Left lung (tissue), 10 donors: ENCODE measurements around the gene FNDC3B. TPM values are rescaled to one million over a fixed set of nuclear protein-coding genes. Genes with fewer than 3 reads are reported as not detected.

Source experiments
- ATAC-seq: fragments of 200-7000 bp; cut with Tn5 transposase; one replicate; pipeline ENCODE4 v1.9.1; 2020; ENCODE audit warnings: moderate library complexity
- DNase-seq, 4 donors: peaks; one replicate each; pipeline ENCODE4 v3.0.0-alpha.2; 2013 to 2020
- H3K27ac ChIP-seq, 2 donors: fragments of 200-600 bp; sonication (generic) in 1 of 2; one replicate each; pipeline versions ENCODE4 v1.5.0 to v1.8.0; 2020 to 2021
- H3K27me3 ChIP-seq, 2 donors: fragments of 200-600 bp; sonication (generic) in 1 of 2; one replicate each; pipeline versions ENCODE4 v1.5.0 to v1.8.0; 2020 to 2021
- H3K36me3 ChIP-seq, 2 donors: fragments of 200-600 bp; sonication (generic) in 1 of 2; one replicate each; pipeline versions ENCODE4 v1.5.0 to v1.8.0; 2020 to 2021
- H3K4me1 ChIP-seq, 2 donors: fragments of 200-600 bp; one replicate each; pipeline ENCODE4 v1.8.0; 2021
- H3K4me3 ChIP-seq, 2 donors: fragments of 200-600 bp; sonication (generic) in 1 of 2; one replicate each; pipeline versions ENCODE4 v1.5.0 to v1.8.0; 2020 to 2021; ENCODE audit warnings: mild to moderate bottlenecking in 1 of 2
- H3K9me3 ChIP-seq, 2 donors: fragments of 200-600 bp; sonication (generic) in 1 of 2; one replicate each; pipeline versions ENCODE4 v1.5.0 to v1.8.0; 2020 to 2021
- CTCF ChIP-seq, 2 donors: fragments of 200-600 bp; sonication (generic) in 1 of 2; IDR thresholded peaks; one replicate each; pipeline versions ENCODE4 v1.5.0 to v1.8.0; 2021; ENCODE audit warnings: antibody characterized with exemption in 2 of 2
- intact Hi-C, 2 donors: fragments of 100-400 bp; cut with DNase I; formaldehyde crosslinking; loops; one replicate each; pipeline versions ENCODE4 v1.11.2 to v1.14.2; 2022
- polyA plus RNA-seq, 6 donors: library from polyadenylated mRNA; unstranded; fragments of 120-200 nt; gene quantifications; one replicate each; pipeline ENCODE4 v1.2.1, GENCODE V29; 2013; ENCODE audit not compliant: insufficient read length in 6 of 6
- total RNA-seq, 2 donors: library from RNA; stranded (reverse); fragmentation: NEBNext Ultra II Directional; extraction: Animal tissue kit (Norgen Biotek cat#: 25700); gene quantifications; one replicate each; pipeline ENCODE4 v1.2.1, GENCODE V29; 2021
- donor health status: DM: no; HTN: yes; CAD: no.
- donor health status: DM: no; HTN: no; CAD: no.

Gene FNDC3B
- total and polyA plus RNA-seq, 8 donors = 35.2 to 185 (median 42.3) TPM

- TF ChIP-seq CTCF (IDR thresholded peaks at IDR 0.05) = no peak
- Histone ChIP-seq H3K27me3 (peaks cover 25 to 51% of the 10 kb centered on the region in 2 donors), H3K4me3 (no peak overlapping the region), H3K27ac (no peak overlapping the region), H3K4me1 (no peaks in the 10 kb centered on the region), H3K9me3 (no peaks in the 10 kb centered on the region), H3K36me3 (no peaks in the 10 kb centered on the region)
- ATAC-seq (no peak), DNase-seq (peak in 2 of 4 donors; percentile 52 to 70)
- intact Hi-C loops = no loop called here
Observed at GRCh38 chr3:172441581-172441980, 402.2 kb downstream of the FNDC3B start.

GRCh38 chr3:172442606-172443005 is 403.2 kb downstream of the FNDC3B start:
- H3K27ac ChIP-seq = no peak overlapping the region
- H3K36me3 ChIP-seq = no peaks in the 10 kb centered on the region
- intact Hi-C loops = no loop called here
- H3K4me3 ChIP-seq = no peak overlapping the region
- H3K27me3 ChIP-seq = peaks cover 35 to 62% of the 10 kb centered on the region in 2 donors
- H3K4me1 ChIP-seq = no peaks in the 10 kb centered on the region
- DNase-seq (no peak), ATAC-seq (no peak)
- TF ChIP-seq CTCF (IDR thresholded peaks at IDR 0.05) = no peak
- no peaks in the 10 kb centered on the region for H3K9me3 ChIP-seq

GRCh38 chr3:172444821-172445220 is 405.4 kb downstream of the FNDC3B start:
- DNase-seq = no peak
- no peak for TF ChIP-seq CTCF (IDR thresholded peaks at IDR 0.05)
- H3K27ac ChIP-seq = no peak overlapping the region
- no peaks in the 10 kb centered on the region for H3K9me3 ChIP-seq
- H3K4me3 ChIP-seq = no peak overlapping the region
- H3K4me1 ChIP-seq = peaks cover 0 to 10% of the 10 kb centered on the region in 2 donors
- H3K27me3 ChIP-seq = peaks cover 57 to 79% of the 10 kb centered on the region in 2 donors
- ATAC-seq = no peak
- no peaks in the 10 kb centered on the region for H3K36me3 ChIP-seq
- intact Hi-C loops = no loop called here

DNA sequence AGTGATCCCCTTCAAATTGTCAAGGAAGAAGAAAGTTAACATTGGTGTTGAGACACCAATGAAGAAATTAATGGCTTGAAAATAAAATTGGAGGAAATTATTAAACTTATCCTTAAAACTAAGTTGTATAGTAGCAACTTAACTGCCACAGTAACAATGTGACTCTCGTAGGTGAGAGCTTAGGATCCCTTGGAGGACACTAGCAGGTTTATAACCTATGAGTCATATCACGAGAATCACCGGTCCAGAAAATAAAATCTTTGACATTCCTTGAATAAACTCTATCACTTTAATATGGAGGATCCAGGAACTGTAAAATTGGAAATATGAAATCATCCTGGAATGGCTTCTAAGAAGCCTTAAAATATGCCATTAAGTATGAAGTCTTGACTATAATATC is 406.8 kb downstream of the FNDC3B start:
- no peak for TF ChIP-seq CTCF (IDR thresholded peaks at IDR 0.05)
- intact Hi-C loops = no loop called here
- ATAC-seq (no peak), DNase-seq (no peak)
- no peak overlapping the region for H3K4me3 ChIP-seq
- H3K27me3 ChIP-seq = peaks cover 65 to 79% of the 10 kb centered on the region in 2 donors
- H3K36me3 ChIP-seq = no peaks in the 10 kb centered on the region
- H3K27ac ChIP-seq = no peak overlapping the region
- H3K9me3 ChIP-seq = no peaks in the 10 kb centered on the region
- H3K4me1 ChIP-seq = peaks cover 0 to 10% of the 10 kb centered on the region in 2 donors

DNA sequence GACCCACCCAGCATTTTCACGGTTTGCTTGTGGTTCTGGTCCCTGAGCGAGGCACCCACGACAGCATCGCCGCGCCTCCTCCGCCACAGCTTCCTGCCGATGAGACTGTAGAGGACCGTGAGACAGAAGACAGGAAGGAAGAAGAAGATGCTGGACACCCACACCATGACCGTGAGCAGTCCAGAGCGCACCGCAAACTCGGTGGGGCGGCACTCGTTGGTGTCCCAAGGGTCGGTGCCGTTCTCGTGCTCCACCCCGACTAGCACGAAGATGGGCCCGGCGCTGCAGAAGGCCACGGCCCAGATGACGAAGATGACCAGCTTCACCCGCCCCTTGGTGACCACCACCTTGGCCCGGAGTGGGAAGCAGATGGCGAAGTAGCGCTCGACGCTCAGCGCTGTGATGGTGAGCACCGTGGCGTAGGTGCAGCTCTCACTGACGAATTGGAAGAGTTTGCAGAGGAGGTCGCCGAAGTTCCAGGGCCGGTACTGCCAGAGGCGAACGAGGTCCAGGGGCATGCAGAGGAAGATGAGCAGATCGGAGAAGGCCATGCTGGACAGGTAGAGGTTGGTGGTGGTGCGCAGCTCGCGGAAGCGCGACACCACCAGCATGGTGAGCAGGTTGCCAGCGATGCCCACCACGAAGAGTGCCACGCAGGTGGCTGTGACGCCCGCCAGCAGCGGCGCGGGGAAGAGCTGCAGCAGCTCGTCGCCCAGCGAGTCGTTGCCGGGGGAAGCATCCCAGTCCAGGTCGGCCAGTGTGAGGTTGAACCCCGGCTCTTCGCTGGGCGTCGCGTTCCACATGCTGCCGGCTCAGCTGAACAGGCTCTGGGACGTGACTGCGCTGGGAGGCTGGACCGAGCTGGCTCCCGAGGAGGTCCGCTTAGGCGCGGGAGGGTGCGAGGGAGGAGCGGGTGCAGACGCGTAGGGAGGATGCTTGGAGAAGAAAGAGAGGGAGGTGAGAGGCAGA is 408.5 kb downstream of the FNDC3B start, which contains the start of gene GHSR:
GHSR (minus strand) TSS at position 846 of the 969 bp plus-strand sequence; CDS start at position 803, 43 bp downstream.
- intact Hi-C loops = no loop called here
- Histone ChIP-seq H3K27me3 (peaks cover 61 to 79% of the 10 kb centered on the region in 2 donors), H3K27ac (no peak within 1 kb of the TSS), H3K4me1 (peaks cover 0 to 10% of the 10 kb centered on the region in 2 donors), H3K4me3 (no peak within 1 kb of the TSS), H3K36me3 (no peaks in the 10 kb centered on the region), H3K9me3 (no peaks in the 10 kb centered on the region)
- TF ChIP-seq CTCF (IDR thresholded peaks at IDR 0.05) = no peak
- no peak for ATAC-seq
- DNase-seq = peak in 1 of 4 donors; percentile 75
